SK-MEL-5 (cell line): ENCODE results near the gene OVCH2. TPM values are rescaled to one million over a fixed set of nuclear protein-coding genes. Genes with fewer than 3 reads are reported as not detected.

ENCODE experiments used
- DNase-seq: peaks from one replicate; pipeline ENCODE4 v3.0.0-alpha.2; 2016; ENCODE audit warnings: low read depth, low spot score
- in situ Hi-C: cut with HindIII; loops from 2 replicates; pipeline ENCODE4 v1.10.0; 2016; ENCODE audit warnings: low sequenced_read_pairs, high pct_unique_total_duplicates, low pct_unique_long_range_greater_than_20kb
- total RNA-seq: library from RNA; depleted of rRNA; stranded (reverse); fragments of >200 nt; shearing (Covaris generic); gene quantifications from 2 replicates; pipeline ENCODE4 v1.2.3, GENCODE V29; 2014; rRNA removed

The OVCH2 gene
- total RNA-seq, 1 experiment from 2014 or later, result not detected

GRCh38 chr11:7654195-7654705 lies 52.0 kb downstream of the OVCH2 start:
- in situ Hi-C loops, result no loop called here
- no peak for DNase-seq

- DNase-seq, result peak; percentile 84
- in situ Hi-C loops, result no loop called here
Measured at GRCh38 chr11:7651700-7652099, 54.6 kb downstream of the OVCH2 start.

GRCh38 chr11:7651140-7651551 lies 55.1 kb downstream of the OVCH2 start:
- peak; percentile 67 for DNase-seq
- in situ Hi-C loops, result no loop called here

GRCh38 chr11:7648264-7648663 lies 58.0 kb downstream of the OVCH2 start:
- DNase-seq, result no peak
- in situ Hi-C loops, result no loop called here

GRCh38 chr11:7646866-7647265 lies 59.4 kb downstream of the OVCH2 start:
- in situ Hi-C loops, result no loop called here

GRCh38 chr11:7645206-7645605 lies 61.1 kb downstream of the OVCH2 start:
- DNase-seq, result no peak
- in situ Hi-C loops, result no loop called here

More at GRCh38 chr11:7646866-7647265, 59.4 kb downstream of the OVCH2 start:
- DNase-seq, result no peak

- DNase-seq, result no peak
- in situ Hi-C loops, result no loop called here
Measured at GRCh38 chr11:7643314-7643713, 63.0 kb downstream of the OVCH2 start.

- in situ Hi-C loops, result no loop called here
- DNase-seq, result no peak
Measured at GRCh38 chr11:7642747-7643146, 63.5 kb downstream of the OVCH2 start.

- in situ Hi-C loops, result no loop called here
Measured at GRCh38 chr11:7640816-7641215, 65.5 kb downstream of the OVCH2 start.

GRCh38 chr11:7639643-7640025 lies 66.6 kb downstream of the OVCH2 start:
- no peak for DNase-seq
- in situ Hi-C loops, result no loop called here

More at GRCh38 chr11:7640816-7641215, 65.5 kb downstream of the OVCH2 start:
- DNase-seq, result no peak

Other genes starting within 250 kb of the OVCH2 start
- gene OLFML1, start 221.0 kb downstream of the OVCH2 start, total RNA-seq, result not detected in 2 replicates
- 23.6 and 27.6 TPM in 2 replicates for gene PPFIBP2, start 192.5 kb downstream of the OVCH2 start, total RNA-seq
- 33.3 and 34.8 TPM in 2 replicates for gene CYB5R2, start 33.0 kb downstream of the OVCH2 start, total RNA-seq
- gene OR5P2, start 90.5 kb upstream of the OVCH2 start, total RNA-seq, result not detected in 2 replicates
- gene OR5P3, start 124.4 kb upstream of the OVCH2 start, total RNA-seq, result not detected in 2 replicates
- not detected in 2 replicates for gene OR10A6, start 224.8 kb upstream of the OVCH2 start, total RNA-seq
- not detected in 2 replicates for gene OR10A3, start 235.2 kb upstream of the OVCH2 start, total RNA-seq